Tibial nerve (tissue), 4 donors: ENCODE measurements around the gene TRIP12. TPM values are rescaled to one million over a fixed set of nuclear protein-coding genes. Genes with fewer than 3 reads are reported as not detected.

ENCODE experiments used
- DNase-seq, 2 donors: peaks; one replicate each; pipeline ENCODE4 v3.0.0-alpha.2; 2019; ENCODE audit warnings: low spot score in 2 of 2
- H3K27ac ChIP-seq, 4 donors: fragments of 200-600 bp; sonication (generic) in 3 of 4; one replicate each; pipeline ENCODE4 v1.5.1; 2017 to 2019; ENCODE audit warnings: mild to moderate bottlenecking in 1 of 4
- H3K27me3 ChIP-seq, 2 donors: fragments of 200-600 bp; sonication (generic) in 1 of 2; one replicate each; pipeline versions ENCODE4 v1.5.1 to v1.6.0; 2017 to 2019
- H3K36me3 ChIP-seq, 3 donors: fragments of 200-600 bp; sonication (generic); one replicate each; pipeline ENCODE4 v1.5.1; 2018 to 2019
- H3K4me1 ChIP-seq, 4 donors: fragments of 200-600 bp; sonication (generic) in 3 of 4; one replicate each; pipeline ENCODE4 v1.5.1; 2017 to 2019
- H3K4me3 ChIP-seq, 4 donors: fragments of 200-600 bp; sonication (generic) in 3 of 4; one replicate each; pipeline ENCODE4 v1.5.1; 2017 to 2019; ENCODE audit warnings: mild to moderate bottlenecking in 1 of 4, moderate library complexity in 1 of 4
- H3K9me3 ChIP-seq, 4 donors: fragments of 200-600 bp; sonication (generic) in 3 of 4; one replicate each; pipeline ENCODE4 v1.5.1; 2017 to 2019
- CTCF ChIP-seq, 5 experiments: fragments of 200-600 bp in 3 of 5; fragments of 450-650 bp in 2 of 5; sonication (generic) in 3 of 5; IDR thresholded peaks; one replicate each; pipeline ENCODE4 v1.5.1; 2016 to 2019; ENCODE audit warnings: antibody characterized with exemption in 5 of 5, mild to moderate bottlenecking in 3 of 5, moderate library complexity in 2 of 5
- EP300 ChIP-seq, 2 donors: sonication (generic); formaldehyde crosslinking; IDR thresholded peaks; one replicate each; pipeline ENCODE4 v1.6.1; 2017; ENCODE audit warnings: antibody characterized with exemption in 2 of 2, mild to moderate bottlenecking in 1 of 2
- POLR2A ChIP-seq, 2 donors: fragments of 450-650 bp; IDR thresholded peaks; one replicate each; pipeline ENCODE4 v1.6.1; 2017; ENCODE audit warnings: antibody characterized with exemption in 2 of 2, mild to moderate bottlenecking in 2 of 2, moderate library complexity in 2 of 2
- WGBS, 2 donors: methylation state at CpG; one replicate each; pipeline ENCODE4 v1.1.5; 2018; 5-methylcytosine and 5-hydroxymethylcytosine counted together
- total RNA-seq, 4 donors: library from RNA; depleted of rRNA; stranded (reverse); fragments of >200 nt; gene quantifications; one replicate each; pipeline ENCODE4 v1.1.0, GENCODE V29; 2016

Gene TRIP12
- total RNA-seq, 4 donors from 2014 or later = 190 to 210 (median 202) TPM

DNA sequence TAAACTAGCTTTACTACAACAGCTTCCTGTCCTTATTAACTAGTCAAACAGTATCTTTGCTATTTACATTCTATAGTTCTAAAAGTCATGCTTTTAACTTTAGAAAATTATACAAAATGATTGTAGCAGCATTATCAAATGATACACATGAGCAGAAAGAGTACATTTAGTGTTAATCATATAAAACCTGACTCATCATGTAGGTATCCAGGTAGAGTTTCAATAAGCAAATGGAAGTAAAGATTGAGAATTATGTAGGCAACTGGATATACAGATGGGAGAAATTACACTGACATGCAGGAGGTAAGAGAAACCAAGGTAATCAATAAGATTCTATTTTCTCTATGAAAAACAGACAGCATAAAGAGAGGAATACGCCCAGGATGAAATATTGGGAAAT lies 33.8 kb downstream of the TRIP12 start:
- Histone ChIP-seq H3K27ac (no peak overlapping the region), H3K36me3 (peaks cover 0 to 11% (median 0%) of the 10 kb centered on the region in 3 donors), H3K27me3 (no peaks in the 10 kb centered on the region), H3K9me3 (no peaks in the 10 kb centered on the region), H3K4me1 (peaks cover 0 to 40% (median 0%) of the 10 kb centered on the region in 4 donors), H3K4me3 (no peak overlapping the region)
- no peak for DNase-seq
- TF ChIP-seq CTCF (IDR thresholded peaks at IDR 0.05) = no peak
- no peak for TF ChIP-seq EP300 (IDR thresholded peaks at IDR 0.05)
- no peak for TF ChIP-seq POLR2A (IDR thresholded peaks at IDR 0.05)
- WGBS, 2 donors = 93 to 98% methylated on average over 1 of the region's 1 CpG

- TF ChIP-seq POLR2A (IDR thresholded peaks at IDR 0.05) (no peak), EP300 (IDR thresholded peaks at IDR 0.05) (no peak), CTCF (IDR thresholded peaks at IDR 0.05) (no peak)
- peaks cover 0 to 11% (median 0%) of the 10 kb centered on the region in 3 donors for H3K36me3 ChIP-seq
- H3K4me3 ChIP-seq = no peak overlapping the region
- H3K27ac ChIP-seq = no peak overlapping the region
- H3K9me3 ChIP-seq = no peaks in the 10 kb centered on the region
- H3K27me3 ChIP-seq = no peaks in the 10 kb centered on the region
- DNase-seq = no peak
- H3K4me1 ChIP-seq = peaks cover 0 to 46% (median 0%) of the 10 kb centered on the region in 4 donors
- 62 to 88% methylated on average over 1 of the region's 1 CpG for WGBS, 2 donors
Measured at GRCh38 chr2:229887441-229887840, 34.4 kb downstream of the TRIP12 start.

DNA sequence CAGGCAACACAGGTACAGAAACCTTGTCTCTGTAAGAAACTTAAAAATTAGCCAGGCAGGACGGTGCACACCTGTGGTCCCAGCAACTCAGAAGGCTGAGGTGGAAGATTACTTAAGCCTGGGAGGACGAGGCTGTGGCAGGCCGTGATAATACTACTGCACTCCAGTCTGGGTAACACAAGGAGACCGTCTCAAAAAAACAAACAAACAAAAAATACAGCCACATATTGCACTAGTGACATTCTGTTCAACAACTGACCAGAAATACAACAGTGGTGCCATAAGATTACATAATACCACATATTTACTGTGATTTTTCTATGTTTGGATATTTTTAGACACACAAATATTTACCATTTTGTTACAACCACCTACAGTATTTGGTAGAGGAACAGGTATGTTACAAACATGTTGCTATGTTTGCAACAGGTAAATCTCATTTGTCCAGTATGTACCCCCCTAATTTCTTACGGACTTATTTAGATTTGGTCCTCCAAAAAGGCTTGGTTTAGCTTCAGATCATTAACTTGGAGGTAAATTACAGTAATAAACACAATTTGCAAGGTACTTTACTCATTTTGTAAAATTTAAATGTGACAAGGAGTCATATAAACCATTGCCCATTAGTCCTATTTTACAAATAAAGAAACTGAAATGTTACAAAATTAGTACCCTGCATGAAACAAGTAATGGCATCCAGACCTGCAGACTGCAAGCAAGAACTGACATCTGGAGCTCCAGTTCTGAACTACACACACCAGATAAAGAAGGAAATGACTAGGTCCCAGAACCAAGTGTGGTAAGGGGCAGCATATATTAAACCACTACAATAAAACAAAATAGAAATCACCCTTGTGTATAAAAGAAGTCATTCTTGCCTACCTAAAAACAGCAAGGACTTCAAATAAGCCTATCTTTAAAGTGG lies 36.8 kb downstream of the TRIP12 start:
- Histone ChIP-seq H3K27me3 (no peaks in the 10 kb centered on the region), H3K36me3 (peaks cover 0 to 7% (median 0%) of the 10 kb centered on the region in 3 donors), H3K4me1 (peaks cover 0 to 57% (median 0%) of the 10 kb centered on the region in 4 donors), H3K4me3 (no peak overlapping the region), H3K27ac (no peak overlapping the region), H3K9me3 (no peaks in the 10 kb centered on the region)
- no peak for DNase-seq
- TF ChIP-seq POLR2A (IDR thresholded peaks at IDR 0.05) (no peak), EP300 (IDR thresholded peaks at IDR 0.05) (no peak), CTCF (IDR thresholded peaks at IDR 0.05) (no peak)
- 92 to 93% methylated on average over 5 of the region's 5 CpGs for WGBS, 2 donors

- TF ChIP-seq POLR2A (IDR thresholded peaks at IDR 0.05) (no peak), EP300 (IDR thresholded peaks at IDR 0.05) (no peak), CTCF (IDR thresholded peaks at IDR 0.05) (no peak)
- Histone ChIP-seq H3K27me3 (no peaks in the 10 kb centered on the region), H3K27ac (no peak overlapping the region), H3K36me3 (peaks cover 0 to 29% (median 0%) of the 10 kb centered on the region in 3 donors), H3K4me1 (peaks cover 0 to 46% (median 0%) of the 10 kb centered on the region in 4 donors), H3K9me3 (no peaks in the 10 kb centered on the region), H3K4me3 (no peak overlapping the region)
- no peak for DNase-seq
- WGBS, 2 donors = 86 to 91% methylated on average over 2 of the region's 2 CpGs
Measured at GRCh38 chr2:229882583-229882982, 39.2 kb downstream of the TRIP12 start.
